ENCODE results near the gene AKT2.

AKT2 gene

DNA sequence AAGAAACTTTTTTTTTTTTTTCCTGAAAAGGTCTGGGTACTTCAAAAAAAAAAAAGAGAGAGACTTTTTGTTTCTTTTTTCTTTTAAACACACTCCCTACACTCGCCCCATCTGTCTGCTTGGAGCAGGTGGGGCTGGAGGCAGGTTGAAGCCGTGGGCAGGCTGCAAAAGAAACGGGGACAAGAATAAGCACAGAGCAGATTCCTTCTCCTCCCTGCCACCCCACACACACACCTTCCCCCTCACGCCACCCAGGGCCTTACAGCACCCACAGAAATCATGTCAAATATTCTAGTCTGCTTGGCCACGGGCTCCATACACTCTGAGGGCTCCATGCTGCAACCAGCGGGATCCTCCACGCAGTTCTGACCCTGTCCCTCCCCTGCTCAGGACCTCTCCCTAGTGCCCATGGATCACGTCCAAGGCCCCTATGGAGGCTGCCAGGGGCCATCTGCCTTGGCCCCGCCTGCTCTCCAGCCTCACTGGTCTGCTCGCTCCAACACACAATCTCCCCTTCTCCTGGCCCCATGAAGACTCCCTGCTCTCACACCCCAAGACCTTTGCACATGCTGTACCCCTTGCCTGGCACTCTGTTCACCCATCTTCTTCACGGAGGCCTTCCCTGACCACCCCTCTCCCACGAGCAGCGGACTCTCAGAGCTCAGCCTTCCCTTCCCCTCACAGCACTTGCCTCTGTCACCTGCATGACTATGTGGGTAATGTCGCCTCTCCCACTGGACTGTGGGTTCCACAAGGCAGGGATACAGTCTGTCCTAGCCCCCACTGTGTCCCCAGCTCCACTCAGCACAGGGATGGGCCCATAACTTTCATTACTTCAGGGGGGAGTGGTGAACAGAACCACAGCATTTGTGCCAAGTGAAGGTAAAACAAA is 11.4 kb downstream of the AKT2 start:
- DNase-seq (ENCODE audit: low read depth): no peak

DNA sequence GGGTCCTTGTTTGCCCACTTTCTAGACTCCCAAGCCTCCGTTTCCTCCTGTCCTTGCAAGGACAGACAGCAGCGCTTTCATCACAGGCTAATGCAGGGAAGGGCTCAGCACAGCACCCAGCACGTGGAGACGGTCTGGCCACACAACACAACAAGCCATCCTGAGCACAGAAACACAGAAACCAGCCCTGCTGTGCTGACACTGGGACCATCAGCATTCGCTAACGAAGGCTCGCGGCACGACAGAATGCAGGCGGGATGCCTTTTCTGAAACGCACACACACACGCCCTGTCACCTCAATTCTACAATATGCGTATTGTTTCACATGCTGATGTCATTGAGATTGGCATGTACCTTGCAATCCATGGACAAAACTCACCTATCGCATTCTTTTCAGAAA is 12.9 kb downstream of the AKT2 start:
- no peak for DNase-seq (ENCODE audit: low read depth)

DNA sequence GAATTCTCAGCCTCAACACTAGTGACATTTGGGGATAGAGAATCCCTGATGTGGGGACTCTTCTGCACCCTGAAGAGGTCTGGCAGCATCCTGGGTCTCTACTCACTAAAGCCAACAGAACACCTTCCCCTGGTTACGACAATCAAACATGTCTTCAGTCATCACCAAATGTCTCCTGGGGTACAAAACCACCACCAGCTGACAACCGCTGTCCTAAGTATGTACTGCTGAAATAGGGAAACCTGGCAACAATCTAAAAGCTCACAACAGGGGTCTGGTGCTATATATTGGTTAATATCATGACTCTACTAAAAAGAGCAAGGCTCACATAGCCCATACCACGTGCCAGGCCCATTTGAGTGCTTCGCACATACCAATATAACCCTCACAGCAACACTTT is 13.4 kb downstream of the AKT2 start:
- no peak for DNase-seq (ENCODE audit: low read depth)

DNA sequence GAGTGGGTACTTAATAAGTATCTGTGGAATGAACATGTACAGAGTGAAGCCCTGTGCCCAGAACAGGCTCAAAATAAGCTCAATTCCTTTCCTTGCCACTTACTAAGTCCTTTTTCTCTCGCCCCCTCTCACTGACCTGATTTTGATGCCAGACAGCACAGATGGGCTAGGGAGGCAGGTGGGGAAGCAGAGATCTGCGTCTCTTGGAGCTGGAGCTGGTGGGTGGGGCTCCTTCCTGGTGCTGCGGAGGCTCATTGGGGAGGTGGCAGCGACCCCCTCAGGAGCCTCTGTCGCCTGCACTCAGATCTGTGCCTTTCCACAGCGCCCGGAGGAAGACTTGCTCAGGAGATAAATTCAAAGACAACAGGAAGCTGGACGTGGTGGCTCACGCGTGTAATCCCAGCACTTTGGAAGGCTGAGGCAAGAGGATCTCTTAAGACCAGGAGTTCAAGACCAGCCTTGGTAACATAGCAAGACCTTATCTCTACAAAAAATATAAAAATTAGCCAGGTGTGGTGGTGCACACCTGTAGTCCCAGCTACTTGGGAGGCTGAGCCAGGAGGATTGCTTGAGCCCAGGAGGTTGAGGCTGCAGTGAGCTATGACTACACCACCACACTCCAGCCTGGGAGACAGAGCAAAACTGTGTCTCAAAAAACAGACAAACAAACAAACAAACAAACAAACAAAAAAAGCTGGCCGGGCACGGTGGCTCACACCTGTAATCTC is 14.6 kb downstream of the AKT2 start:
- DNase-seq (ENCODE audit: low read depth): no peak

DNA sequence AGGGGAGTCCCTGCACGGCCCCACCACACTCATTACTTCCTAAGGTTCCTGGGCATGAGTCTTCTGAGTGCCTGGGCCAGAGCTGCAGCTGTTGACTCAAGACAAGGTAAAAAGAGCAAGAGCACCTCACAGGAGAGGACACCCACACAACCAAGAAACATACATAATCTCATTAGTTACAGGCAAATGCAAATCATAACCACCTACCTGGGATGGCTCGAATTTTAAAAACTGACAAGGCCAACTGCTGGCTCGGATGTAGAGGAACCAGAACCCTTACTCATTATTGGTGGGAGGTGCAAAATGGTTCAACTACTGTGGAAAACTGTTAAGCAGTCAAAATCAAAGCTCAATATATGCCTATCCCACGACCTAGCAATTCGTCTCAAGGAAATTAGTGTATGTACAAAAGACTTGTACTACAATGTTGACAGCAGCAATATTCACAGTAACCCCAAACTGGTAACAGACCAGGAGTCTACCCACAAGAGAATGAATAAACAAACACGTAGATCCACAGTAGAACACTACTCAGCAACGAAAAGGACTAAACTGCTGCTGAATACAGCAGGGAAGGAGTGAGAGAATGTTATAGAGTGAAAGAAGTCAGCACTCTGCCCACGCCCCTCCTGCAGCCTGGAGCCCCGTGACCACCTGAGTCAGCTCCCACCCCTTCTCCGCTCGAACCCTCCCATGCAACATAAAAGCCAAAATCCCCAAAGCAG is 15.8 kb downstream of the AKT2 start:
- DNase-seq (ENCODE audit: low read depth): no peak

DNA sequence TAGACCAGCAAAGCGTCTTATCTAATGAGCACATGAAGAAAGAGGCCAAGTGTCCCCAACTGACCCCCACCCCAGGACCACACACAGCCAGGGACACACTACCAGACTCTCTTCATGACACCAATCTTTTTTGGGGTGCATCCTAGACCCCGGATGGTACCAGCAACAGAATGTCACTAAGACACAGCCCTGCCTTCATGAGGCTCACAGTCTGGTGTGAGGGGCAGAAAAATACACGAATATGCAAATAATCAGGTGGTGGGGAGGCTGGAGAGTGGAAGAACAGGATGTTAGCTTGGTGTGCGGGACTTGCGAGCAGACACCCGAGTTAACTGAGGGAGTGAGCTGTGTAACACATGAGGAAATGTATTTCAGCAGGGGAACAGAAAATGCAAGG is 17.5 kb downstream of the AKT2 start:
- DNase-seq (ENCODE audit: low read depth): no peak

DNA sequence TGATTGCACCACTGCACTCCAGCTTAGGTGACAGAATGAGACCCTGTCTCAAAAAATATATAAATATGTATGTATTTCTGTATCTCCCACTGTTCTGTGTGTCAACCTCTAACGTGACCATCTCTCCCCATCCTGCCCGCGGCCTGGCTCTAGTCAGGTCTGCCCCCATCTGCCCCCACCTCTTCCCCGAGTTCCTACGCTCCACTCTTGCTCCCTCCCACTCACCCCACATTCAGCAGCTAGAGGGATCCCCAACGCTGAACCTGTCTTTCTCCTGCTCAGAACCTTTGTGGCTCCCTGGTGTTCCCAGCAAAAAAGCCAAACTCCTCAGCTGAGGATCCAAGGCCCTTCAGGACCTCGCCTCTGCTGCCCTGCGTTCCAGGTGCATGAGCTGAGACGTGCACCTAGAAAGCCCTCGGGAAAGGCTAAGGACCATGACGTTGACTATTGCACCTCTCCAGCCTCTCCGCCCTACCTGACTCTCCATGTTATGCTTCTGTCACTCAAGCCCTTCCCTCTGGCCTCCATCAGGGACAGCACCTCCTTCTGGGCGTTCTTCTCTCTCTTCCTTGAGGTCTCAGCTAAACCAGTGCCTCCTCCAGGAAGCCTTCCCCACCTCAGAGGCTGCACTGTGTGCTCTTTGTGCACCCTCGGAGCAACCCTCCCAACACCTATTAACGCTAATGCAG is 18.1 kb downstream of the AKT2 start:
- no peak for DNase-seq (ENCODE audit: low read depth)

DNA sequence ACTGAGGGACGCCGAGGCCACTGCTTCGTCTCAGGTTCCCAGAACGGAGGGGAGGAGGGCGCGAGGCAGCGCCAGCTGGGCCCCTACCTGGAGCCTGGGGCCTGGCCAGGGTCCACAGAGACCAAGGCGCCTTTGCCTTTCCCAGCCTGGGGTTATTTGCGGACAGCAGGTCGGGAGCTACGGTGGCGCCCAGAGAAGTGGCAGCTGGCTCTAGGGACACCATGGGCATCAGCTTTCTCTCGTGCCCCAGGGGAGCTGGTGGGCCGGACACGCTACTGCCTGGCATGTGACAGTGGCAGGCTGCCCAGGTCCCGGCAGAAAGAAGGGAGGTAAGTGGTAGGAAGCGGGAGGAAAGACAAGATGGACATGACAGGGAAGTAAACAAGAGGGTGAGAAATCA is 19.0 kb downstream of the AKT2 start:
- no peak for DNase-seq (ENCODE audit: low read depth)

DNA sequence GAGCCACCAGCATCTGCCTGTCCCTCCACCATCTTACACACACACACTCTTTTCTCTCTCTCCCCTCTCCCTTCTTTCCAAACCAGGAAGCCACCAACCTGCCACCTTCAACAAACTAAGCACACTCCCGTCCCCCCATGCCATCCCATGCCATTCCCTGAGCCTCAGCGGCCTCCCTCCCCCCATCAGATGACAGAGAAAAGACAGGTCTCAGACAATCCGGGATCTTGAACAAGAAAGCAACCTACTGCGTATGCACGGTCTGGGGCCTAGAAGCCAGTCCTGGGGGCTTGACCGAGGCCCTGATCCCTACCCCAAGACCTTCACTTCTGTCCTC is 19.4 kb downstream of the AKT2 start:
- DNase-seq (ENCODE audit: low read depth): no peak

DNA sequence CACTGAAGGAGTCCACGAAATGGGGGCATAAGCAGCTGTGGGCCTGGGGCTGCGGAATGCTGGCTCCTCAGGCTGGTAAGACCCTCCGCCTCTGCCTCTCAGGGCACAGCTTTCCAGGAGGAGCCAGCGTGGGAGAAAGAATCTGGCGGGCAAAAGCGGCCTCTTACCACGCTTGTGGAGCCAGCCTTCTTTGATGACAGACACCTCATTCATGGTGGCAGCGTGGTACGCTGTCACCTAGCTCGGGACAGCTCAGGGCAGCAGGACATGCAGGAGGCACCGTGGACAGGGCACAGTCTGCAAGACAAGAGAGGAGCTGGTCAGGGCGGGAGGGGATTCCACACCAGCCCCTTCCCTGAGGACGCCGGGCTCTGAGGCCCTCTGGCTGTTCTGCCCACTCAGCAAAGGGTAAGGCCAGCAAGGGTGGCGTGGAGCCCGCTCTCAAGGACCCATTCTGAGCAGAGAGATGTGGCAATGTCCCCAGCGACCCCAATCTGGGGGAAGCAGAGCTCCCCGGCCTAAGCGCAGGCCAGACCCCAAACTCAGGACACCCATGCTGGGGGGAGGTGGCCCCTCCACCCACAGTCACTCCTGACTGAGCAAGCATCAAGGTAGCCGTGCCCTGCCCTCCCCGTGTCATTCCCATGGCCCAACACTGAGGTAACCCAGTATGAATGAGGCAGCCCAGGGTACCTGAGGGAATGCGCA is 19.9 kb downstream of the AKT2 start:
- no peak for DNase-seq (ENCODE audit: low read depth)

DNA sequence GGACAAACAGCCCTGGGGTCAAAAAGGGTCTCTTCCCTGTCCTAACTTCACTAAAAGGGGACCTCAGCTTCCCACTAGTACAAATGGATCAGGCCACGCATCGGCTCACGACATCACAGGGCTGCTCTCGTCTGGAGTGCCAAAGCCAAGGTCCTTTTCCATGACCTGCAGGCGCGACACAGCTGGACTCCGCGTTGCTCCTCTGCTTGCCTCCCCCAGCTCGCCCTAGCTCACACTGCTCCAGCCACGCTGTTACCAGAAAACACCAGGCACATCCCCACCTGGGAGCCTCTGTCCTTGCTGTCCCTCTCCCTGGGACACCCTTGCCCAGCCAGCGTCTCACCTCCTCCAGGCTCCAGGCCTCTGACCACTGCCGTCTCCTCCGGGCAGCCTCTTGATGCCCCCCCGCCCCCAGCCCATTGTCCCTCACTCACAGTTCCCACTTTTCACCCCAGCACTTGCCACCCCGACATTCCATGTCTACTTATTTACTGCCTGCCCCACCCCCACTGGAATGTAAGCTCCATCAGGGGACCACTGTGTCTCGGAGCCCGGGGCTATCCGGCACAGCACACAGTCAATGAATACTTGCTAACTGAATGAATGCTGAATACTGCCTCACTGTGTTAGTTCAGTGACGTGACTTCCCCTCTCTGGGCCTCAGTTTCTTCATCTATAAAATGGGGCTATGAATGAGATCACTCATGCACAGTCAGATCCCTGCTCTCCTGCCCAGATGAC is 20.7 kb downstream of the AKT2 start:
- no peak for DNase-seq (ENCODE audit: low read depth)

DNA sequence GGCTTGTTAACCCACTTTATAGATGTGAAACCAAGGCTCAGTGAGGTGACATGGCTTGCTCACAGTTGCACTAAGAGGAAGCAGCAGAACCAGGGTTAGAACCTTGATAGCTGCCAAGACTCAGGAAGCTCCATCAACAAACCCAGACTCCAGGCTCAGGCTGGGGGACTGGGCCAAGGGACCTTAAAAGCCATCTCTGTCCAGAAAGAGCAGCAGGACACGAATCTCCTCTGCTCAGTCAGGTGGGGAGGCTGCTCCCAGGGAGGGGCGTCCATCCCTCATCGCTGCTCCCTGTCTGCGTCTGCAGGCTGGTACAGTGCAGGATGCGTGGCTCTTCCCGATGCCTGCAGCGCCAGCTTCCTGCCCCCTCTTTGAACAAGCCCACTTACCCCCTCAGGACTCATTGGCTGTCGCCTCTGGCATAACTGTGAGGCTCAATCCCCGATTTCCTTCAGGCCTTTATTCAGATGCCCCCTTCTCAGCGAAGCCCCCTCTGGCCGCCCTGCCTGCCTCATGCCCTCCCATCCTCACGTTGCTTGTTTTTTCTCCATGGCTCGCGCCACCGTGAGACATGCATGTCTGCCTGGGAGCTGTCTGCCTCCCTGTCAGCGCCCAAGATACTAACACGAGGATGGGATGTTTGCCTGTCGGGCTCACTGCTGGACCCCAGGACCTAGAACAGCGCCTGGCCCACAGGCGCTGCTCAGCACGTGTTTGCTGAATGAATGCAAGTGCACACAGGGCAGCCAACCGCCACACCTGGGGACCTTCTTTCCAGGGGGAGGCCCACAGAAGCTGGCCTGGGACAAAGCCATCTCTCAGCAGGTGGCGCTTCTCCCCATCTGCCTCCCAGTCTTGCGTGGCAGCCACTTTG is 21.5 kb downstream of the AKT2 start:
- no peak for DNase-seq (ENCODE audit: low read depth)

DNA sequence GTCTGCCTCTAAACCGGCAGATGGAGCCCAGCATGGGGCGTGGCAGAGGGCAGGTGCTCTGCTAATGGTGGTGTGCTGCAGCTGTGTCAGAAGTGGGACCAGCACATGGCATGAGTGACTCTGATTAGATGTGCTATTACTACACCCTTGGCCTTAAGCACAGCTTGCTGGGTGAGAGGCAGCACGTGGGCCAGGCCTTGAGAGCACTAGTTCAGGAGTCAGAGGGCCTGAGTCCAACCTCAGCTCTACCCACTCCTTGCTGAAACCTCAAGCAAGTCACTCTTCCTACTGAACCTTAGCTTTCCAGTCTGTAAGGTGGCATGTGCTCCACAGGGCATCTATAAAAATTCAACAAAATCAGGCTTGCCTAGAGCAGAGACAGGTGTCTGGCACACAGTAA is 22.7 kb downstream of the AKT2 start:
- DNase-seq (ENCODE audit: low read depth): no peak

DNA sequence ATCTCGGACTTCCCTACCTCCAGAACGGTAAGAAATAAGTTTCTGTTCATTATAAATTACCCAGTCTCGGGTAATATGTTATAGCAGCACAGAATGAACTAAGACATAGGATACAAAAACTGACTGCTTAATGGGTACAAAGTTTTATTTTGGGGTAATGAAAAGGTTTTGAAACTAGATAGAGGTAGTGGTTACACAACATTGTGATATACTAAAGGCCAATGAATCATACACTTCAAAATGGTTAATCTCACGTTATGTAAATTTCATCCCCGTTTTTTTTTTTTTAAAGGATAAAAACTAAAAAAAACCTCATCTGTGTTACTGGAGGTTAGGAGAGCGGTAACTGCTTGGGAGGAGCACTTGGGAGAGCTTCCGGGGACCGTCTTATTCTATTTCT is 23.5 kb downstream of the AKT2 start:
- no peak for DNase-seq (ENCODE audit: low read depth)

DNA sequence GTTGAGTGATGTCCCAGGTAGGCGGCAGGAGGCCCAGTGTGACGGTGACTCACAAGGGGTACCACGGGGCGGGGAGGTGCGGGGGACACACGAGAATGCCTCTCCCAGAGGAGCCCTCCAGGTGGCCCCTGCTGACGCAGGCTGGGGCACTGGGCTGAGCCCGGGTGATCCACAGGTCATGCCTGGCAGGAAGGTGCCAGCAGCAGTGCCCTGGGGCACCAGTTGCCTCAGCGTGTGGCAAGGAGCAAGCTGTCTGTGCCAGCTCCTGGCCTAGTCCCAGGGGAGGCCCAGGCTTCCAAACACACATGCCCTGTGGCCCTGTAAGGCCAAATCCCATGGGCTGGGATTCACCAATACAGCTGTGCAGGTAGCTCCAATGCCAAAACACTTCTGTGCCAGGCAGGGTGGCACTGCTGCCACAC is 28.0 kb downstream of the AKT2 start:
- no peak for DNase-seq (ENCODE audit: low read depth)

DNA sequence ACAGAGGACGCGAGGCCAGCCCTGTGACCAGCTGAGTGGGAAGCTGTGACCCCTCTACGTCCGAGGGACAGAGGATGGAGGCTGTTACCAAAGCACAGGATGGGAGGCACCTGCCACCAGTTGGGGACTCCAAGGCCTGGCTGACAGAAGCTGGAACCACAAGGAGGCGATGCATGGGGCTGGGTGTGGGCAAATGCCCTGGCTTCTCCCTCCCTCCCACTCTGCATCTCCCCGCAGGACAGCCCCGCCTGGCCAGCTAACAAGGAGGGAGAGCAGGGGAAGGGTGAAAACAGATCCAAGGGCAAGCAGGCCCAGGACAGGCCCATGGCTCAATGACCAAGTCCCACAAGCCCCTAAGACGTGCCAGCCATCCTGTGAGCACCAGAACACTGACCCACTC is 28.6 kb downstream of the AKT2 start:
- no peak for DNase-seq (ENCODE audit: low read depth)

DNA sequence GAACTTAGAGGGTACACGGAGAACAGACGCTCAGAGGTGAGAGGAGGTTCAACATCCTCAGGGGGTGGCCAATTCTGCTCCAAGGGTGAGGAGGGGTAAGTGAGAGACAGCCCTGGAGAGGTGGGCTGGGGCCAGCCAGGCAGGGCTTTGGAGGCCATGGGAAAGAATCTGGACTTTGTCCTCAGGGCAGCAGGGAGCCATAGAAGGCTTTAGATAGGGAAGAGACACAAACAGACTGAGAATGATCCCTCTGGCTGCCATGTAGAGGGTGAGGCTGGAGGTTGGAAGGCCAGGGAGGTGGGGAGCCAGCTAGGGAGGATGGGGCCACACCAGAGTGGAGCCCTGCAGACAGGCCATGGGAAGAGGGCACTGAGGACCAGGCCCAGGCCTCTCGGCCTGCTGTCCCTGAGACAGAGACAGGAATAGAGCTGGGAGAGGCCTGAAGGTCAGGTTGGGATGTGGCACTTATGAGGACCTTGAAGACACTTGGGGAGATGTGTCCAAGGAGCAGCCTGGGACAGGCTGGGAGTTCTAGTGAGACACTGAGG is 29.5 kb downstream of the AKT2 start:
- DNase-seq (ENCODE audit: low read depth): no peak

DNA sequence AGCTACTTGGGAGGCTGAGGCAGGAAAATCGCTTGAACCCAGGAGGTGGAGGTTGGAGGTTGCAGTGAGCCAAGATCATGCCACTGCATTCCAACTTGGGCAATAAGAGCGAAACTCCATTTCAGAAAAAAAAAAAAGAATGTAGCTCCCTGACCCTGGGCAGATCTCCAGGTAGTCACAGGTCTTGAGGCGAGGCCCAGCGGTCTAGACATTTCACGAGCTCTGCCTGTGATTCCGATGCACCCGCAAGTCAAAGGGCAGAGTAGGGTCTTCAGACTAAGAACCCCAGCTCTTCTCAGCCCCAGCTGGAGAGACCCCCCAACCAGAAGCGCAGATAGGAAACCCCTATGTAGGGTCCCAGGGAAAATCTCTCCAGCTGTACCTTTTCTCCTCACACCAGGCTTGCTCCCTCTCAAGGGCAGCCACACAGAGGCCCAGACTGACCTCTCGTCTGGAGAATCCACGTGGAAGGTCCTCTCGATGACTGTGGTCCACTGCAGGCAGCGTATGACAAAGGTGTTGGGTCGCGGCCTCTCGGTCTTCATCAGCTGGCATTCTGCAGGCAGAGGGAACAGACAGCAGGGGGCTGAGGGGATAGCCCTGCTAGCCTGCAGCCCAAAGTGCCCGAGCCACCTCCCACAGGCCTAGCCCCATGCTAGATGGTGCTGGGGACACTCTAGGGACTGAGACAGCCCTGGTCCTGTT is 30.3 kb downstream of the AKT2 start:
- DNase-seq (ENCODE audit: low read depth): no peak

DNA sequence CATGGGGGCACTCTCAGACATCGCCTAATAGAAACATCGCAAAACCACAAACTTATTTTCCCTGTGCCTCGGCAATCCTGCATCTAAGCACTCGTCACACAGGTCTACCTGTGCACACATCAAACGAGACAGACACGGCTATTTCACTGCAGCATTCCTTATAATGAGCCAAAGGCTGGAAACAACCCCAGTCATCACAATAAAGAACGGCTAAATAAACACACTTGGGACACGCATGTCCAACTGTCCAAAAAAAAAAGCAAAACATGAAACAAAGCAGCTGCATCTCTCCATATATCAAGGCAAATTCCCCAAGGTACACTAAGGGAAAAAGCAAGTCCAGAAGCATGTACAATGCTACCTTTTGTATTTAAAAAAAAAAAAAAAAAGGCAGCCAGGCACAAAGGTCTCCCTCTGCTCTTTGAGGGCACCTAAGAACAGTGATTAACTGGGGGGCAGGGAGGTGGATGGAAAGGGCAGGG is 31.5 kb downstream of the AKT2 start:
- no peak for DNase-seq (ENCODE audit: low read depth)
